Measurements from ENCODE around the gene PLCB1.
"Not testable (repeated sequence)": the region's sequence is repeated elsewhere in the genome, so short reads cannot be mapped to it uniquely, and the experiment has no call there.

PLCB1 gene

GRCh38 chr20:8547035-8547650 is 415.1 kb downstream of the PLCB1 start:
- DNase-seq (ENCODE audit: low read depth) = no peak

- DNase-seq (ENCODE audit: low read depth) = no peak
These were observed 416.0 kb downstream of the PLCB1 start for GRCh38 chr20:8547968-8548588.

DNA sequence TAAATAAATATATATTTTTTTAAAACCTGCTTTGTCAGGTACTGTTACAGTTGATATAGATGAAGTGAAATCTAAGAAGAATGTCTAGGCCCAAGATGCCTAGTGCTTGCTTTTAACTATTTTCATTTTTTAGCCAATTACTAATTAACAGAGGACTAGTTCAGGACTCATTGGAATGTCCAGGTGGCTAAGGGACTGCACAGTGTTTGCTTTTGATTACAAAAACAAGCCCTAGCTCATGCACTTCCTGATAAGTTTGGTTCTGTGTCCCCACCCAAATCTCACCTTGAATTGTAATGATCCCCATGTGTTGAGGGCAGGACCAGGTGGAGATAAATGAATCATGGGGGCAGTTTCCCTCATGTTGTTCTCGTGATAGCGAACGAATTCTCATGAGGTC is 417.1 kb downstream of the PLCB1 start:
- no peak for DNase-seq (ENCODE audit: low read depth)

- DNase-seq (ENCODE audit: low read depth) = peak; percentile 60
These were observed 425.6 kb downstream of the PLCB1 start for GRCh38 chr20:8557711-8558110.

DNA sequence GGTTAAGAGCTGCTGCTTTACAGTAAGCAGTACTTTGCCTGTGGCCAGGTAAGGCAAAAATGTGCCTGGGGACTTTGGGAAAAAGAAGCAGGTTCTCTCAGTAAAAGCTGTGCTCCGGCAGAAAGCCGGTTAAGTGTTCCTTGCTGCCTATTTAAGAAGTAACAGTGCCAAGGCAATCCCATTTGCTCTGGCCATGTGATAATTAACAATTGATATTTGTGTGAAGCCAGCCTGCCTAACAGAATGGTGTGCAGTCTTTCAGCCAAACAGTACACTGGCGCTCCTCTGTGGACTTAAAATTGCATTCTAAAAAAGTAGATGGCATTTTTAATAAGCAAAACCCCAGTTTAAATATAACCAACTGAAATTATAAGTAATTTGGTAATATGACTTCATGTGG is 430.3 kb downstream of the PLCB1 start:
- DNase-seq (ENCODE audit: low read depth) = no peak

GRCh38 chr20:8568075-8568474 is 436.0 kb downstream of the PLCB1 start:
- peak; percentile 66 for DNase-seq (ENCODE audit: low read depth)

- DNase-seq (ENCODE audit: low read depth) = no peak
These were observed 437.7 kb downstream of the PLCB1 start for GRCh38 chr20:8569766-8570165.

DNA sequence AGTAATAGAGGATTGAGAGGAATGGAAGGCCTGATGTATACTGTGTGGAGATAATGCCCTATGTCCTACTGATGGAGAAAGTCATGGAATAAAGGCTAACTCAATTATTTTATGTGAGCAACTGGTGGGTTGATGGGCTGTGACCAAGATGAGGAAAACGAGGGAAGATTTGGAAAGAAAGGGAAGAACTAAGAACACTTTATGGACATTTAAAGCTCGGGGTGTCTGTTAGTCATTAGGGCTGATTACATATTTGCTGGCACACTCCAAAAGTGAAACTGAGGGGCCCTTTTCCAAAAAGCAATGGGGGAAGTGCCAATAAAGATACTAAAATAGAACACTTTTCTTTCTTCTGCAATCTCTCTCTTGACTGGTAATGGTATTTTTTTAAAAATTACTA is 439.5 kb downstream of the PLCB1 start:
- no peak for DNase-seq (ENCODE audit: low read depth)

- DNase-seq (ENCODE audit: low read depth) = no peak
These were observed 441.6 kb downstream of the PLCB1 start for GRCh38 chr20:8573686-8574085.

GRCh38 chr20:8575114-8575513 is 443.0 kb downstream of the PLCB1 start:
- DNase-seq (ENCODE audit: low read depth) = no peak

- no peak for DNase-seq (ENCODE audit: low read depth)
These were observed 446.2 kb downstream of the PLCB1 start for GRCh38 chr20:8578161-8578865.

GRCh38 chr20:8579035-8579434 is 447.0 kb downstream of the PLCB1 start:
- DNase-seq (ENCODE audit: low read depth) = no peak

DNA sequence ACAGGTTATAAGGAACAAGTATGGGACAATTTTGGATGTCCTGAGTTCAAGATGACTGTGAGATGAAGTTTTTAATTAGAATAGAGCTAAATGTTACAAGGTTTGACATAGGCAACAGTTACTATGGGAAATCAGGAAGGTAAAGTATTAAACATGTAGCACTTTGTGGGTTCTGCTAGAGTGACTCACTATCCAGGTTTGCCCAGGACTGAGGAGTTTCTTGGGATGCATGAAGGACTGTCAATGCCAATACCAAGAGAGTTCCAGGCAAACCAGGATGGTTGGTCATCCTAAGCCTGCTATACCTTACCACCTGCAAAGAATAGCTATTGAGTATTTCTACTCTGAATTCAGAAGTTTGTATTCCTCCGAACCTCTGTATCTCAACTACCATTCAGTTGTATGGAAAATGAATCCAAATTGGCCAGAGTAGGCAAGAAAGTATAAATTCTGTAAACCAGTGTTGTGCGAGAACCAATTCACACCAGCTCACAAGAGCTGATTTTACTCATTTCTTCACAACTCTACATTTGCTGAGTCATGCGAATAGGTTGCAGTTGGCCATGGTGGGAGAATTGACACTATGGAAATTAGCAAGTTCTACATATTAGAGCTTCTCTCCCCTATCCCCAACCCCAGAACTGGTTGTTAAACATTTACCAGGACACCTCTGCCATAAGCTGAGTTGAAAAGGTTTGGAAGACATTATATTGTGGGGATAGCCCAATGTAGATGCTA is 449.5 kb downstream of the PLCB1 start:
- DNase-seq (ENCODE audit: low read depth) = no peak

DNA sequence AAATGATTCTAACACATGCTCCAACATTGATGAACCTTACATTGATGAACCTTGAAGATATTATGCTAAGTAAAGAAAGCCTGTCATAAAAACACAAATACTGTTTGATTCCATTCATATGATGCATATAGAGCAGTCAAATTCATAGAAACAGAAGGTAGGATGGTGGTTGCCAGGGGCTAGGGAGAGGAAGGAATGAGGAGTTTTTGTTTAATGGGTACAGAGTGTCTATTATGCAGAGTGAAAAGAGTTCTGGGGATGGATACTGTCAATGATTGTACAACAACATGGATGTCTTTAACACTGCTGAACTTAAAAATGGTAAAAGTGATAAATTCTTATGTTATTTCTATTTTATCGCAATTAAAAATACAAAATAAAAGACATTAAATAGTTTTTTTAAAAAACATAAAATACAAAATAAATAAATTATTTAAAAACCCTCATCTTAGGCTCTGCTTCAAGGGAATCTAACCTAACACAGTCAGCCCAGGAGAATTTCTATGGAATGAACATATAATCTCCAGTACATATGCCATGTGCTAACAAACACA is 451.0 kb downstream of the PLCB1 start:
- DNase-seq (ENCODE audit: low read depth) = no peak

DNA sequence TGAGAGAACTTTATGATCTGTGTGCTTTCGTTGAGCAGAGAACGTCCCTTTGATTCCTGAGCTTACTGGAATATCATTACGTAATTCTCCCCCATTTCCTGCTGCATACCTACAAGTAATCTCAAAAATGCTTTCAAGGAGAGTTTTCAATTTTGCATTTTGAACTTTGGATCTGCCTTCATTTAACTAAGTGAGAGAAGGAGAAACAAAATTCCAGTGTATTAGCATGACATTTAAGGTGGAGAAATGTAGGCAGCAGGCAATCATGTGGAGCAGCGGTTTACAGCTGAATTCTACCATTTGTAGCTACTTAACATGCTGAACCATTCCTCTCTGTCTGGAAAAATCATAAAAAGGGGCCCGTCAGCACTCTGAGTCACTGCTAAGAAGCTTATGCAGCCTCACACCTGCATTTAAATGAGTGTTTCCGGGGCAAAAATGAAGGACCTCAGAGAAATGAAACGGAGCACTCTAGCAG is 451.5 kb downstream of the PLCB1 start:
- peak; percentile 81 for DNase-seq (ENCODE audit: low read depth)

- DNase-seq (ENCODE audit: low read depth) = no peak
These were observed 455.2 kb downstream of the PLCB1 start for GRCh38 chr20:8587251-8587650.

DNA sequence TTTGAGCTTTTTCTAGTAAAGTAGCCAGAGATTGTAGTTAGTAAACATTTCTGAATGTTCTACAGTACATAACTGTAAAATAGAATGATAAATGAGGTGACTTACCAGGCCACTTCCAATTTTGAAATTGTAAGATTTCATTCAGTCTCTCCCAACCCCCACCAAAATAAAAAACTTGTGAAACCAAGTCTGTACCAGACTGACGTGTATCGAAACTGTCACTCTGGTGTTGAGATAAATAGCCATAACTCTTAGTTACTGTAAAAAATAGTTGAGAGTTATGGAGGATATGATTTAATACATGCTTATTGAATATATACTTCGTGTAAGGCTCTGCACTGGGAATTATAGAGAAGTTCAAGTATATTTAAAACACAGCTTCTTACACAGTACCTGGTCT is 455.7 kb downstream of the PLCB1 start:
- DNase-seq (ENCODE audit: low read depth) = no peak

- peak; percentile 10 for DNase-seq (ENCODE audit: low read depth)
These were observed 457.9 kb downstream of the PLCB1 start for GRCh38 chr20:8589956-8590355.

DNA sequence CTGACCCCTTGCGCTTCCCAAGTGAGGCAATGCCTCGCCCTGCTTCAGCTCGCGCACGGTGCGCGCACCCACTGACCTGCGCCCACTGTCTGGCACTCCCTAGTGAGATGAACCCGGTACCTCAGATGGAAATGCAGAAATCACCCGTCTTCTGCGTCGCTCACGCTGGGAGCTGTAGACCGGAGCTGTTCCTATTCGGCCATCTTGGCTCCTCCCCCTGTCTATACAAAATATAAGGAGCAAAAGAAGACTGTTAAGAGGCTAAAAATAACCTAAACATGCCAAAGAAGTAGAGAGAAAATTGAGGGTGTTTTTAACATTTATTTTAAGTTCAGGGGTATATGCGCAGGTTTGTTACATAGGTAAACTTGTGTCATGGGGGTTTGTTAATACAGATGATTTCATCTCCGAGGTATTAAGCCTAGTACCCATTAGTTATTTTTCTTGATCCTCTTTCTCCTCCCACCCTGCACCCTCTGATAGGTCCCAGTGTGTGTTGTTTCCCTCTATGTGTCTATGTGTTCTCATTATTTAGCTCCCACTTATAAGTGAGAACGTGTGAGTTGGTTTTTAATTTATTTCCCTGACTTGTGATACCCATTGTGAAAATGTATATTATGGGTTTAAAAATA is 469.0 kb downstream of the PLCB1 start:
- DNase-seq (ENCODE audit: low read depth) = not testable (repeated sequence)

GRCh38 chr20:8601542-8601912 is 469.5 kb downstream of the PLCB1 start:
- no peak for DNase-seq (ENCODE audit: low read depth)

GRCh38 chr20:8602389-8603116 is 470.5 kb downstream of the PLCB1 start:
- DNase-seq (ENCODE audit: low read depth) = peak; percentile 27
